ENCODE measurements around the gene CLHC1.
"Not testable (repeated sequence)": the region's sequence is repeated elsewhere in the genome, so short reads cannot be mapped to it uniquely, and the experiment has no call there.

The CLHC1 gene

DNA sequence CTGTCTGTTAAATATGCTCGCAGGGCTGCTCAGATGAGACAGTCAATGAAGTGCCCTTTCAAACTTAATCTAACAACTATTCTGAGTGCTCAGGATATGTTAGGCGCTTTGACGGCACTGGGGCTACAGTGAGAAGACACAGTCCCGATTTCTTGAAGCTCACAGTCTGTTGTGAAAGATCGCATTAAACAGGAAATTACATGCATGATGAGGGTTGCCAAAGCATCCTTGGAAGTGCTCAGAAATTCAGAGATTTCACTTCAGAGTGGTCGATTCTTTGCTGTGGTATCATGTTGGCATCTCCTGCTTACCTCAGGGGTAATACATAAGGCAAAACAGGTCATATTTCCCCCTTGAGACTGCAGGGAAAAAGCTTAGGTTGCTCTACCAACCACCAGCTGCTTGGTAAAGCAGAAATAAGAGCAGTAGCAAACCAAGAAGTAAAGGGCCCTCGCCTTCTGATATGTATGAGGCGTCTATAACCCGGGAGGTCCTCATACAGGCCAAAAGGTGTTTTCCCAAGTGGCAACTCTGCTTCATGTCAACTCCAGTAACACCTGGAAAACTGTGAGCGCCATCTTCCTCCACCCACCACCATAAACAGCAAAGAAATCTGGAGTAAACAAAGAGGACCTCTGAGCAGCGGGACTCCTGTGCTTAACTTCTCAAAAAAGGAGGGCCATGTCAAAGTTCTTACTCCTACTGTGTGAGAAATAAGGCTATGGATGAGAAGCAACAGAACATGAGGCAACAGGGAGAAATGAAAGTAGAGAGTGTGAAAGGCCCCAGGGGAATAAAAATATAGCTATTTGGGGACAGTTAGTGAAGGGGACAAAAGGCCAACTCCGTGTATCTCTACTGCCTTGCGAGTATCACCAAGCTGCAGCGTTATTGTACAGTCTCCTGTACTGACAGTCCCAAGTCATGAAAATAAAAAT lies 79.3 kb downstream of the CLHC1 start:
- ATAC-seq = no peak

DNA sequence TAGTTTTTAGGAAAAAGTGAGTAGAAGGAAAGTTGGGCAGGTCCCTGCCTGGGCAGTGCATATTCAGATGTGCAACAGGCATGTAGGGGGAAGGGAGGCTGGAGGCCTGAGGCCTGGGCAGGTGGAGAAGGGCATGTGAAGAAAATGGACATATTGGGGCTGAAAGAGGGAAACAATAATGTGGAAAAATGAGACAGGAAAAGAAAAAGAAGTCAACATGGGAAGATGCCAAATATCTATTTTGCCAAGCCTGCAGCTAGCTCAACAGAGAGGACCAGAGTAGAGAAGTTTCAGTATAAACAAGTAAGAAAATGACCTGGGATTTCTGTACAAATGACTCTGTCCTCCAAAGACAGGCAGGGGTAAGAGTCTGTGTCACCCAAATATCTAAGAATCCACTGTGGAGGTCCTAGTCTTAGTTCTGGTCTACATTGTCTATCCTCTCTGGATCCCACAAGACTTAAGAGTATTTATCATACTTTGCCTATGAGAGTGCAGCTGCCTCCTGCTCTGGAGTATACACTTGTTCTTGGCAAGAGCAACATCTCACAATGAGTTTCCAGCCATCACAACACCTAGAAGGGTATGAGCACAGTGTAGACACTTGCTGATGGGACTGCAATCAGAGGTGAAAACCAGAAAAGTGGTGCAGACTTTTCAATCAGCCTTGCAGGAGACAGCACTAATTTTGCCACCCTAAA lies 80.2 kb downstream of the CLHC1 start:
- ATAC-seq = no peak

DNA sequence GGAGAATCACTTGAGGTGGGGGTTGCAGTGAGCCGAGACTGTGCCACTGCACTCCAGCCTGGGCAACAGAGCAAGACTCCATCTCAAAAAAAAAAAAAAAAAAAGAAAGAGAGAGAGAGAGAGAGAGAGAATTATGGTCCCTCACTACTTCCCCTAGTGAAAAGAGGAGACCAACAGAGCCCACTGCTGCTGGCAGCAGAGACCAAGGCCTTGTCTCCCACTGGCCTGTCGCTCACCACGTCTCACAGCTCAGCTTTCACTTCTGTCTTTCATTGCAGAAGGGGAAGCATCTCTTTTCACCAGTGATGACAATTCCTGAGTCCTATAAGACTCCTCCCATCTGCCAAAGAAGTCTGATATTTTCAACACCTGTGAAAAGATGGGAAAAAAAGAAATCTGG lies 81.3 kb downstream of the CLHC1 start:
- no peak for ATAC-seq

GRCh38 chr2:55148269-55148668 lies 83.8 kb downstream of the CLHC1 start:
- ATAC-seq = no peak

DNA sequence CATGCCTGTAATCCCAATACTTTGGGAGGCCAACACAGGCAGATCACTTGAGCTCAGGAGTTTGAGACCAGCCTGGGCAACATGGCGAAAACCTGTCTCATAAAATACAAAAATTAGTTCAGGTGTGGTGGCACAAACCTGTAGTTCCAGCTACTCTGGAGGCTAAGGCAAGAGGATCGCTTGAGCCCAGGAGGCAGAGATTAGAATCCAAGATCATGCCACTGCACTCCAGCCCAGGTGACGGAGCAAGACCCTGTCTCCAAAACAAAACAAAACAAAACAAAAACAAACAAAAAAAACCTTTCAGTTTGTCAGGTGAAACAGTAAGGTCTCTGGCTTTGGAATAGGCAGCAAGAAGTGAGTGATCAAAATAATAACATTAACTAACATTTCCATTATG lies 84.6 kb downstream of the CLHC1 start:
- ATAC-seq = no peak

- no peak for ATAC-seq
Observed at GRCh38 chr2:55147041-55147440, 85.1 kb downstream of the CLHC1 start.

DNA sequence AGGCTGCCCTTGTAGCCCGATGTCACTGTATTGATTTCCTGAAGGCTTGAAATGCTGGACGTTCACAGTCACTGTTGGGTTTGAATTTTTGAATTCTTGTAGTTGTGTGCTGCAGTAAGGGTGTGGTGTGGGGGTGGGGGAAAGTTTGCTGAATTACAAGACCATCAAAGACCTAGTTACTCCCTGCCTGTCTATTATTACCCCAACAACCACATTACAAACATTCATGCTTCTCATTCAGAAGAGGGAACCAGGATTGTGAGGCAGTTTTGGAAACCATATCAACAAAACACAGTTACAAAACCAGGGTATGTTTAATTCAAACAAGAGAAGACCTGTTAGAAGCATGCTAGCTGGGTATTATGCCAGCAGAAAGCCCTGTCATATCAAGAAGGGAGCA lies 85.8 kb downstream of the CLHC1 start:
- no peak for ATAC-seq

DNA sequence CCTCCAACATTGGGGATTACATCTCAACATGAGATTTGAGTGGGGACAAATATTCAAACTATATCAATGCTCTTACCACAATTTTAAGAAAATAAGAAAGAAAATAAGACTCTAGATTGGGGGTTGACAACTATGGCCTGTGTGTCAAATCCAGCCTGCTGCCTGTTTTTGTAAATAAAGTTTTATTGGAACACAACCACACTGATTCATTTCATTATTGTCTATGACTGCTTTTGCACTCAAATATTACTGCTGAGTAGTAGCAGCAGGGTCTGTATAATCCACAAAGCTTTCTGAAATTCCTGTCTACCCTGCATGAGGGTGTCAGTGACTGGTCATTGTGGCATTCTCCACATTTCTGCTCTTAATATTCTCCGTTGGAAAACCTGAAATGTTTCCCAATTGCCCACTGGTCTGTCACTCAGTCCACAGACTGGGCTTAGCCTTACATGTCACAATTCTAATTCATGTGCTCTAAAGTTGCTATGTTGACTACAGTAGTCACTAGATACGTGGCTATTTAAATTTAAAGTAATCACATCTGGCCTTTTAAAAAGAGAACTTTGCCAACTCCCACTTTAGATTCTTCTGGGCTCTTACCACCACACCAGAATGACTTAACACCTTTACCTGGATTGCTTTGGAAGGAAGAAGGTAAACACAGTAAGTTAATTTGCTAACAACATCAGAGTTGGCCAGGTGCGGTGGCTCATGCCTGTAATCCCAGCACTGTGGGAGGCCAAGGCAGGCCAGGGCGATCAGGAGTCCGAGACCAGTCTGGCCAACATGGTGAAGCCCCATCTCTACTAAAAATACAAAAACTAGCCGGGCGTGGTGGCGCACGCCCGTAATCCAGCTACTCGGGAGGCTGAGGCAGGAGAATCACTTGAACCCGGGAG lies 86.9 kb downstream of the CLHC1 start:
- no peak for ATAC-seq

GRCh38 chr2:55143706-55144105 lies 88.4 kb downstream of the CLHC1 start:
- ATAC-seq = not testable (repeated sequence)

- ATAC-seq = no peak
Observed at GRCh38 chr2:55142518-55142917, 89.6 kb downstream of the CLHC1 start.

DNA sequence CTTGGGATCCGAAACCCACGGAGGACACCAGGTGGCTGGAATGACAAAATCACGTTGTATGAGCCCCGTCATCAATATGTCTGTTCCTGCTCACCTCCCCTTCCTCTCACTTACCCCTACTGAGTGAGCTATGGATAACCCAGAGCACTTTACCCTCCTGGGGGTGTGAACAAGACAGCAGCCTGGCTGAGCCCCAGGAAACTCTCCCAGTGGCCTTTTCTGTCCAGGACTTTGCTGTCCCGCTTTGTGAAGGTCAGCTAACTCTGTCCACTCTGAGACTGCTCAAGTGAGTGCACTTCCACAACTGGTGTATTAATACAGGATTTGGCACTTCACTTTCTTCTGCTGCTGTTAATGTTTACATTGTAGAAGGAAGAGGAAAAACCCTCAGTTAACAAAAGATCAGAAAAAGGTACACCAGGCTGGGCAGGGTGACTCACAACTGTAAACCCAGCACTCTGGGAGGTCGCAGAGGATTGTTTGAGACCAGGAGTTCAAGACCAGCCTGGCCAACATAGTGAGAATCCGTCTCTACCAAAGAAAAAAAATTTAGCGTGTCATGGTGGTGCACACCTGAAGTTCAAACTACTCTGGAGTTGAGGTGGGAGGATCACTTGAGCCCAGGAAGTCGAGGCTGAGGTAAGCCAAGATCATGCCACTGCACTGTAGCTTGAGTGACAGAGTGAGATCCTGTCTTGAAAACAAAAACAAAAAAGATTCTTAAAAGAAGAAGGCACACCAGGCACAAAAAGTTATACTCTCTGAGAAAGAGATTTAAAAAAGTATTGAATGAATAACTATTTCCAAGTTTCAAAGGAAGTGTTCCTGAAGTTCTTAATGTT lies 90.3 kb downstream of the CLHC1 start:
- no peak for ATAC-seq

- ATAC-seq = no peak
Observed at GRCh38 chr2:55140316-55141219, 91.5 kb downstream of the CLHC1 start.

DNA sequence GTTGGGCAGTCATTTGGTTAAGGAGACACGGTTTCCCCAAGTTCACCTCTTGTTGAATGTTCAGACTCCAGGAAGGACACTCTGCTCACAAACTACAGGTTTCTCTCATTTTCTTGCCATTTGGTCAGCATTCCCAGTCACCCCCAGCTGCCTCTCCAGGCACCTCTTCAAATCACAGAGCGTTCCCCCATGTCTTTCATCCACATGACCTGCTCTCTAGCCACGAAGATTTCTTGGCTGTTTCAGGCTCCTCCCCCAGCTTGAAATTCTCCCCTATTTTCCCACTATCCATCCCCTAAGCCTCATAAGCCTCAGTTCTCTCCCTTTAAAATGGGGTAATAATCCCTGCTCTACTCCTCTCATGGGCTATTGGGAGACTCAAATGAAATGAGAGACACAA lies 92.8 kb downstream of the CLHC1 start:
- ATAC-seq = no peak

DNA sequence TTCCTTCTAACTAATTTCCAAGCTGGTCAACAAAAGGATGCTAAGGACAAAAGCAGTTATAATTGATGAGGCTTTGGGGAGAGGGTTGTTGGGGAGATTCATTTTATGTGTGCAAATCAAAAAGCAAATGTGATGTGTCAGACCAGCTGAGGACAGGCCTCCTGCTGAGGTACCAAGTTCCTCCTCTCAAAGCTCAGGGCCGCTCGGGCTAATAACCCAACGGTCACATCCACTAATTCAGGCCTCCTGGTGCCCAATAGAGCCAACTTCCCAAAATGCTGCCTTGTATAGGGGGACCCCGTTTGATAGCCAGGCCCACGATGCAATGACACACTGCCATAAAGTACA lies 93.2 kb downstream of the CLHC1 start:
- no peak for ATAC-seq

DNA sequence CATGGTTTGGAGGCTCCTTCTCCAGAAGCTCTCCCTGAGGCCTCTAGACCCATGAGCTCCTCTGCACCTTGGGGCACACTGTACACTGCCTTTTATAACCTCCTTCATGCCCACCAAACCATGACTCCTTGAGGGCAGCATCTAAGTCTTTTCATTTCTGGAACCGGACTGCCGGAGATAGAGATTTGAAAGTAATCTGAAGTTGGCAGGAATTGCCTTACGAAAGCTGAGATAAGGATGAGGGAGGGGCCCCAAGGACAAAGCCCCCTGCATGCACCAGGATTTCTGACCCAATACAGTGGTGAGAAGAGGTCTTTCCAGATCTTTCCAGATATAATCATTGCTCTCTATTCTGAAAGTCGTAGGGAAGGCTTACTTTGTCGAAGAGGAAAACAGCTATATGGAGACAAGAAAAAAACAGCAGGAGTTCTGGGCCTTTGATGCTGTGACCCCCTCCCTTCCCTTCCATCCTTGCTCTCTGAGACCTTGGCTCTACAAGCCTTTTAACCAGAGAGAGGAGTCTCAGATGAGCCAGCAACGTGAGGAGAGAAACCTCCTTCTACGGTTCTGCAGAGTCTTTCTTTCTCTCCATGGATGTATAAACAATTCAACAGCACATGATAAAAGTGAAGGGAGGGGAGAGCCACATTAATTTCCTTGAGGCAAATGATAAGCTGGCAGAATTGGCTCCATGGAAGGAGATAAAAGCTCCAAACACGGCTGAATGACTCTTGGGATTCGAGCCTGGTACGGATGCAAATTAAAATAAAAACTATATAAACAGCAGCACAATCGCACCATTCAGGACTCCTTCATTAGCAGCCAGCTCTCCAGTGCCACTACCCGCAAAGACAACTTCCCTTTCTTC lies 93.8 kb downstream of the CLHC1 start:
- no peak for ATAC-seq

GRCh38 chr2:55137024-55137958 lies 94.8 kb downstream of the CLHC1 start:
- ATAC-seq = no peak

GRCh38 chr2:55136138-55136541 lies 96.0 kb downstream of the CLHC1 start:
- no peak for ATAC-seq

GRCh38 chr2:55135491-55135890 lies 96.6 kb downstream of the CLHC1 start:
- no peak for ATAC-seq

DNA sequence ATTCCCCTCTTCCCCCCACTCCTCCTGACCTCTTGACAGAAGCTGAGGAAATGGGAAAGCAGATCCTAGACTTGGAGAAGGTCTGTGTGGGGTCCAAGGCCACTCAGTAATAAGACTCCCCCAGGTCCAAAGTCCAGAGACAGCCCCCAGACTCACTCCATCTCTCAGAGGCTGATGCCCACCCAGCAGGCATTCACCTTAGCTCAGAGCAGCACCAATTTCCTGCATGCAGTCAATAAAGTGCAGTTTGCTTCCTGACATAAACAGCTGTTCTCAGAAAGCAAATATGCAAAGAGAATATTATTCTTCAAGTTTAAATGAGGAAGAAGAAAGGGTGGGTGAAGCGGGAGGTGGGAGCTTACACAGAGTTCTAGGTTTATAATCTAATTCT lies 97.8 kb downstream of the CLHC1 start:
- no peak for ATAC-seq
